Activated CD4-positive, alpha-beta memory T cell treated with anti-CD3 and anti-CD28 coated beads, Interleukin-2, amount 10 ng/mL, durations not matched to agents 7 days and 5 days (primary cell): Measurements from ENCODE around the gene CDH5. TPM values are rescaled to one million over a fixed set of nuclear protein-coding genes. Genes with fewer than 3 reads are reported as not detected.

Experiments used
- CTCF ChIA-PET: fragments of 350-600 bp; sonication (Branson Sonifier 250); formaldehyde crosslinking; loops from one replicate; lab custom pipeline; 2021; ENCODE audit warnings: antibody characterized with exemption, inconsistent platforms; lab: Charles Lee
- POLR2A ChIA-PET: fragments of 350-600 bp; sonication (Branson Sonifier 250); formaldehyde crosslinking; loops from one replicate; lab custom pipeline; 2021; ENCODE audit warnings: antibody characterized with exemption; lab: Charles Lee
- DNase-seq: peaks from one replicate; pipeline ENCODE4 v3.0.0-alpha.2; 2020
- H3K27ac Mint-ChIP-seq: one replicate; pipeline ENCODE4 v1.8.0; 2021; ENCODE audit warnings: mild to moderate bottlenecking, mixed read lengths
- H3K27me3 Mint-ChIP-seq: one replicate; pipeline ENCODE4 v1.8.0; 2021; ENCODE audit warnings: mixed read lengths
- H3K36me3 Mint-ChIP-seq: one replicate; pipeline ENCODE4 v1.8.0; 2021; ENCODE audit warnings: low read depth, mixed read lengths
- H3K4me1 Mint-ChIP-seq: one replicate; pipeline ENCODE4 v1.8.0; 2021; ENCODE audit warnings: mixed read lengths
- H3K4me3 Mint-ChIP-seq: one replicate; pipeline ENCODE4 v1.8.0; 2021; ENCODE audit warnings: mild to moderate bottlenecking, mixed read lengths
- H3K9me3 Mint-ChIP-seq: one replicate; pipeline ENCODE4 v1.8.0; 2021; ENCODE audit warnings: mixed read lengths
- total RNA-seq, 2 experiments: library from RNA; stranded (reverse); gene quantifications; one replicate each; pipeline ENCODE4 v1.2.3, GENCODE V29; 2021

Gene CDH5
- total RNA-seq, 2 experiments from 2014 or later, result not detected

DNA sequence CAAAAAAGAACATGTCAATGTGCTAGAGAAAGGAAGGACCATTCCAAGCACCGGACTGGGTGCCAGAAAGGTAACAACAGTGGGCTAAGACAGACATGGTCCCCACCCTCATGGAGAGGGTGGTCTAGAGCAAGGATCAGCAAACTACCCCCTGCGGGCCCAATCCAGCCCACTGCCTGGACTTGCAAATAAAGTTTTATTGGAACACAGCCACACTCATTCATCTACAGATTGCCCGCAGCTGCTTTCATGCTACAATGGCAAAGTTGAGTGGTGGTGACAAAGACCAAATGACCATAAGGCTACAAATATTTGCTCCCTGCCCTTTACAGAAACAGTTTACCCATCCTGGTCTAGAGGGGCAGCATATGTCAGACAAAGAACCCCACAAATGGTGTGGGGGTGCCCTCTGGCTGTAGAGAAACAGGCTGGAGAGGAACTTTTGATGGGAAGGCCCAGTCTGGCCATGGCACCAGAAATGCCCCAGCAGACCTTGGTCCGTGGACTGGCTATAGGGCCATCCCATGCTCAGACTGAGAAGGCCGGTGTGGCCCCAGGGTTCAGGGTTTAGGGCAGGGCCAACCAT, 15.2 kb downstream of the CDH5 start:
- peaks cover 9% of the 10 kb centered on the region for H3K9me3 Mint-ChIP-seq
- no peaks in the 10 kb centered on the region for H3K4me1 Mint-ChIP-seq
- ChIA-PET POLR2A (no interaction called here), CTCF (no interaction called here)
- no peak overlapping the region for H3K4me3 Mint-ChIP-seq
- no peaks in the 10 kb centered on the region for H3K36me3 Mint-ChIP-seq
- H3K27me3 Mint-ChIP-seq, result peaks cover 3% of the 10 kb centered on the region
- no peak for DNase-seq
- no peak overlapping the region for H3K27ac Mint-ChIP-seq

DNA sequence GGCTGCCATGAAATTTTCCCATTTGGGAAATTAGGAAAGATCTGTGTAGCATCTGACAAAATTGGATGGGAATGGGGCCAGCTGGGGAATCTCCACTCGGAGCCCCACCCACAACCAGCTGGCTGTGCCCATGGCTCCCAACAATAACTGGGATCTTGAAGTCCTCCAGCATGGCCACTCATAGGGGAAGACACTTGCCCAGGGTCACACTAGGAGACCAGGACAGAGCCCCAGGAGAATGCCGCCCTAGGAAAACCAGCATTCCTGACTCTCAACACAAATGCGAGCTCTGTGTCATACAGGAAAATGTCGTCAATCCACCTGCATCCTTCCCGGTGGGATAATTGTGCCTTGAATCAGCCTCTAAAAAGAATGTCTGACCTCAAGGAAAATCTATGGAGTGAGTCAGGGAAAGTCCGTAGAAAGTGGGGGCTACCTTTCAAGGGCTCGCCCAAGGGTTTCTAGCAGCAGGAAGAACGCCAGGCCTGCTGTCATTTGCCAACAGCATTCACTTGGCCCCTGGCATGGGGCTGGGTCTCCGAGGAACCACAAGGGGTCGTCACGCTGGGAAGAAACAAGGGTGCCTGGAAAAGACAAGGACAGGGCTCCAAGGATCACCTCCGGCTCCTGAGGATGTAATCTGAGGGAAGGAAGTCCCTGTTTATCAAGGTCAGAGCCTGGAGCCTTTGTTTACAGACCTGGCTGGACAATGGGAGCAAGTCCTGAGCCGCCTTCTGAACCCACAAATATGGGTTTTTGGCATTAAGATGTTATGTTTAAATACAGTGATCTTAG, 15.9 kb downstream of the CDH5 start:
- peaks cover 3% of the 10 kb centered on the region for H3K27me3 Mint-ChIP-seq

DNA sequence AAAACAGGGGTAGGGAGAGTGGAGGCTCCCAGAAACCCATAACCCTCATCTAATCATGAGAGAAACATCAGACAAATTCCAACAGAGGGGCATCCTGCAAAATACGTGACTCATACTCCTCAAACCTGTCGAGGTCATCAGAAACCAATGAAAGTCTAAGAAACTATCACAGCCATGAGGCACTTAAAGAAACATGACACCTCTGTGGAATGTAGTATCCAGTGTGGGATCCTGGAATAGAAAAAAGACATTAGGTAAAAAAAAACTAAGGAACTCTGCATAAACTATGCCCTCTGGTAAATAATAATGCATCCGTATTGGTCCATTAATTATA, 16.4 kb downstream of the CDH5 start:
- no peak overlapping the region for H3K27ac Mint-ChIP-seq
- H3K9me3 Mint-ChIP-seq, result peaks cover 9% of the 10 kb centered on the region
- DNase-seq, result no peak
- ChIA-PET POLR2A (no interaction called here), CTCF (no interaction called here)
- H3K4me1 Mint-ChIP-seq, result no peaks in the 10 kb centered on the region
- H3K27me3 Mint-ChIP-seq, result peaks cover 3% of the 10 kb centered on the region
- no peak overlapping the region for H3K4me3 Mint-ChIP-seq
- no peaks in the 10 kb centered on the region for H3K36me3 Mint-ChIP-seq

More for the DNA sequence above, 15.9 kb downstream of the CDH5 start:
- Mint-ChIP-seq H3K4me3 (no peak overlapping the region), H3K36me3 (no peaks in the 10 kb centered on the region), H3K27ac (no peak overlapping the region), H3K4me1 (no peaks in the 10 kb centered on the region), H3K9me3 (peaks cover 9% of the 10 kb centered on the region)
- ChIA-PET POLR2A (no interaction called here), CTCF (no interaction called here)
- DNase-seq, result no peak

DNA sequence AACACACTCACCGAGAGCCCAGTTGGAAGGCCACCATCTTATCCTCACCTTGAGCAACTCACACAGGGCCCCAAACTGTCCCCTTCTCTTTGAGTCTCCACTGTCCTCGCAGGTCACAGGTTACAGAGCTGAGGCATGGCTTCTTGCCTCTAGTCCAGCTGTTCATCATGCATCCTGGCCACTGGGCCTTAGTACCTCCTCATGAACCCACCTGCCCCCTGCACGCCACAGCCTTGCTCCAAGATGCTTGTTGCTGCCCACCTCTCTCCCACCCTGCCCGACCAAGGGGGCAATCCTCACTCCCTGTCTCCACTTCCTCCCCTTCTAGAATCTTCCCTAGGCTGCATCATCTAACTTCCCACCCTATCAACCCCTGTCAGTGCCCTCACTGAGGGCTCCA, 17.1 kb downstream of the CDH5 start:
- CTCF ChIA-PET, result no interaction called here
- H3K27ac Mint-ChIP-seq, result no peak overlapping the region
- POLR2A ChIA-PET, result no interaction called here

DNA sequence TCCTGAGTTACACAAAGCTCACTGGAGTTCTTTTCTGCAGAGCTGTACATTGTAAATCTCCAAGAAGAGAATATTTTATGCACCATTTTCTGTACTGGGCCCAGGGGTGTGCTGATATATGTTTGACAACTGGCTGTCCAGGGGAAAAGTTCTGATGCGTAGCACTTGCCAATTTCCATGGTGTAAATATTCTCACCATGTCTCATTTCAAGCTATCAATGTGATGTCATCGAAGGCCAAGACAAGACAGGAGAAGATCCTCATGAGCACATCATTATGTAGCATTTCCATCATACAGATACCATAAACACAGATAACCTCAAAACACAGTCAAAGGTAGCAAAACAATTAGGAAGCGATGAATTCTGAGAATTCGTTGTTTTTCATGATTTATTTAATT, 18.9 kb downstream of the CDH5 start:
- ChIA-PET CTCF (interaction anchor here (1.4 kb wide), 1 partner anchor 41 kb away, joined by 3 read pairs; no protein-coding TSS in a partner anchor), POLR2A (no interaction called here)
- H3K4me1 Mint-ChIP-seq, result no peaks in the 10 kb centered on the region
- no peak for DNase-seq
- H3K27ac Mint-ChIP-seq, result no peak overlapping the region
- H3K36me3 Mint-ChIP-seq, result no peaks in the 10 kb centered on the region
- H3K4me3 Mint-ChIP-seq, result no peak overlapping the region
- H3K27me3 Mint-ChIP-seq, result peaks cover 3% of the 10 kb centered on the region
- peaks cover 3% of the 10 kb centered on the region for H3K9me3 Mint-ChIP-seq

More for the DNA sequence above, 17.1 kb downstream of the CDH5 start:
- no peak overlapping the region for H3K4me3 Mint-ChIP-seq
- peaks cover 3% of the 10 kb centered on the region for H3K27me3 Mint-ChIP-seq
- H3K9me3 Mint-ChIP-seq, result peaks cover 9% of the 10 kb centered on the region
- no peaks in the 10 kb centered on the region for H3K36me3 Mint-ChIP-seq
- no peaks in the 10 kb centered on the region for H3K4me1 Mint-ChIP-seq
- no peak for DNase-seq

DNA sequence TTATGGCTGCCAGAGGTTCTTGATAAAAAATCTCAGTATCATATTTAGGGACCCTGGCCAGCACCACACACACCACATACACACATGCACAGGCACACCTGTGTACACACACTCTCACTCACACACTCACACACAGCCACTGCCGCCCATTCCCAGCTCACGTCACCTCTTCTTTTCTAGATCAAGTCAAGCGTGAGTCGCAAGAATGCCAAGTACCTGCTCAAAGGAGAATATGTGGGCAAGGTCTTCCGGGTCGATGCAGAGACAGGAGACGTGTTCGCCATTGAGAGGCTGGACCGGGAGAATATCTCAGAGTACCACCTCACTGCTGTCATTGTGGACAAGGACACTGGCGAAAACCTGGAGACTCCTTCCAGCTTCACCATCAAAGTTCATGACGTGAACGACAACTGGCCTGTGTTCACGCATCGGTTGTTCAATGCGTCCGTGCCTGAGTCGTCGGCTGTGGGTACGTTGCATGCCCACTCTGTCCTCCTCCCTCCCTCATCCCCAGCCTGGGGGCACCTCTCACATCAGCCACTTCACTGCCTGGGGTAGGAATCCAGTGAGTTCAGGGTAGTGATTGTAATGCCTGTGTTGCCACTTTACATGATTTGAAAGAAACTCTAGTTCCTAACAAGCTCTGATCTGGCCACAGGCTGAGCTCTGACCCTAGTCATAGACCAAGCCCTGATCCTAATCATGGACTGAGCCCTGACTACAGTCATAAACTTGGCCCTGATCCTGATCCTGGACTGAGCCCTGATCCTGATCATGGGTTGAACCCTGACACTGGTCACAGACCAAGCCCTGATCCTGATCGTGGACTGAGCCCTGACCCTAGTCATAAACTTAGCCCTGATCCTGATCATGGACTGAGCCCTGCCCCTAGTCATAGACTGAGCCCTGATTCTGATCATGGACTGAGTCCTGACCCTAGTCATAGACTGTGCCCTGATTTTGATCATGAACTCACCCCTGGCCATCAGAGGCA, 20.4 kb downstream of the CDH5 start:
- Mint-ChIP-seq H3K36me3 (no peaks in the 10 kb centered on the region), H3K4me1 (no peaks in the 10 kb centered on the region), H3K9me3 (no peaks in the 10 kb centered on the region), H3K27ac (no peak overlapping the region), H3K4me3 (no peak overlapping the region), H3K27me3 (peaks cover 3% of the 10 kb centered on the region)
- ChIA-PET CTCF (no interaction called here), POLR2A (no interaction called here)
- no peak for DNase-seq

DNA sequence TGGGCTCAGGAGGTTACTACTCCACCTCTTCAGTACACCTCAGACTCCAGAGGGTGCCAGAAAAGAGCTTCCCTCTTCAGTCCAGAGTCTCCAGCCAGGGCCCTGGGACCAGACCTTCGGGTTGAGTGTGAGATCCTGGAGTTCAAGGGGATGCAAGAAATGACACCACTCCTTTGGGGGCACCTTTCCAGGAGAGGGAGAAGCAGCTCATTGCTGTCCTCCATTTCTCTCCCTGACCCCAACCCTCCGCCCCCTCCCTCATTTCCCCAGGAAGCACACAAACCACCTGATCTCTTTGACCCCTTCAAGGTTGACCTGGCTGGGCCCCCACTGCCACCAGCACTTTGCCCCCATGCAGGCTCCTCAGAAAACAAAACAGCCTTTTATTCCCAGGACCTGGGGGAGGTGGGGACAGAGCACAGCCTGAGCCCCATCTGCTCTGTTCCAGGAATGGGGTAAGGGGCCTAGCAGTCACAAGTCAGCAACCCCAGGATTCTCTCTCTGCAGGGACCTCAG, 21.4 kb downstream of the CDH5 start:
- no peaks in the 10 kb centered on the region for H3K9me3 Mint-ChIP-seq
- H3K36me3 Mint-ChIP-seq, result no peaks in the 10 kb centered on the region
- no peaks in the 10 kb centered on the region for H3K4me1 Mint-ChIP-seq
- DNase-seq, result no peak
- peaks cover 3% of the 10 kb centered on the region for H3K27me3 Mint-ChIP-seq
- H3K27ac Mint-ChIP-seq, result no peak overlapping the region
- ChIA-PET CTCF (no interaction called here), POLR2A (no interaction called here)
- no peak overlapping the region for H3K4me3 Mint-ChIP-seq

DNA sequence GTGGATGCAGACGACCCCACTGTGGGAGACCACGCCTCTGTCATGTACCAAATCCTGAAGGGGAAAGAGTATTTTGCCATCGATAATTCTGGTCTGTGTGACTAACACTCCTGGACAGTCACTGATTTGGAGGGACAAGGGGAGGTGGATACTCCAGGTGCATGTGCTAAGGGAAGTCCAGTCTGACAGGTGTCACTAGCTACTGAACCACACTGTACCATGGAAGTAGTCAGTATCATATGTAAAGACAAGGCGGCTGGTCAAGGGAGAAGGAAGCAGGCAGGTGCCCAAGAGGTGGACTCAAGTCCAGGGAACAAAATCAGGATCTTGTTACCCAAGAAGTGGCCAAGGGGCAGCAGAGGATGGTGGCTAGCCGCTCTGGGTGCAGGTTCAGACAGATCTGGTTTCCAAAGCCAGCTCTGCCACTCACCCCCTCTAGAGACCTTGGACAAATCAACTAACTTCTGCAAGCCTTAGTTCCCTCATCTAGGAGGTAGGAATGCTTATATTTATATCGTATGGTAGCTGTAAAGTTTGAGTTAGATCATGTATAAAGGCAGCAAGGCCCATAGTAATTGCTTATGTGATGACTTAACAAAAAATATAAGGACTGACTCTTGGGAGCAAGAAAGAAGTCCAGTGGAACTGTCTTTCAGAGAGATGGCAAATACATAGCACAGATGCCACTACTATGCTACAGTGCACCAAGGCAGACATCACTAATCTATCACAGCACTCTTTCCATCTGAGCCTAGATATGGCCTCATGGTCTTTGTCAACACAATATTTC, 22.1 kb downstream of the CDH5 start:
- Mint-ChIP-seq H3K27me3 (peaks cover 3% of the 10 kb centered on the region), H3K9me3 (no peaks in the 10 kb centered on the region), H3K27ac (no peak overlapping the region), H3K36me3 (no peaks in the 10 kb centered on the region), H3K4me3 (no peak overlapping the region), H3K4me1 (no peaks in the 10 kb centered on the region)
- ChIA-PET CTCF (no interaction called here), POLR2A (no interaction called here)
- no peak for DNase-seq

DNA sequence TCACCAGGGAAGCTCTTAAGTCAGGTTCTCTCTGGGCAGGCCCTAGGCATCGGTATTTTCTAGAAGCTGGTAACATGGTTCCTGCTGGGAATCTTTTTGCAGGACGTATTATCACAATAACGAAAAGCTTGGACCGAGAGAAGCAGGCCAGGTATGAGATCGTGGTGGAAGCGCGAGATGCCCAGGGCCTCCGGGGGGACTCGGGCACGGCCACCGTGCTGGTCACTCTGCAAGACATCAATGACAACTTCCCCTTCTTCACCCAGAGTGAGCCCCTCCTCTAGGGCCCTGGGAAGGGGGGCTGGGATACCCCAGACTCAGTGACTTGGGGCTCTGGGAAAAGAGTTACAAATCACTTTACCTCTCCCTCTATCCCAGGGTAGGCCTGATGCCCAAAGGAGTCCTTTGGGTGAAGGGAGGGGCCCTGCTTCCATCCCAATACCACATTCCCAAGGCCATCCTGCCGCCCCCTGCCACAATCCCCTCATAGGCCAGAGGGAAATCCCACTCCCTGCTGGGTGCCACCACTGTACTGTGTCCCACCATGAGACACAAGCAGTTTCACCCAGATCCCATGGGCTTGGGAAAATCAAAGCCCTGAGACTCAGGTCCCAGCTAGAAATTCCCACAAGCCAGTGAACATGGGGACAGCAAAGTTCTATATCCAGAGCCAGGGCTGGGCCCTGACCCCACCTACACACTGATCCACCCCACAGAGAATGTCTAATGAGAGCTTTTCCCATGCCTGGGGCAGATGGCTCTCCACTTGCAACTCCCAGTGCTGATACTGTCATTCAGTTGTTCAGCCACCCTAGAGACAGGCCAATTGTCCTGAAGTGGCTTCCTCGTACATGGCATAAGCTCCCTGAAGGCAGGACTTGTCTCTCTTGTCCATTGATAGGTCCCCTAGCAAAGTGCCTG, 23.0 kb downstream of the CDH5 start:
- Mint-ChIP-seq H3K27ac (no peak overlapping the region), H3K4me1 (no peaks in the 10 kb centered on the region), H3K36me3 (no peaks in the 10 kb centered on the region), H3K9me3 (no peaks in the 10 kb centered on the region), H3K4me3 (no peak overlapping the region), H3K27me3 (no peaks in the 10 kb centered on the region)
- DNase-seq, result no peak
- CTCF ChIA-PET, result interaction anchor here (1.2 kb wide), 1 partner anchor 16 kb away, joined by 4 read pairs; no protein-coding TSS in a partner anchor
- POLR2A ChIA-PET, result no interaction called here

DNA sequence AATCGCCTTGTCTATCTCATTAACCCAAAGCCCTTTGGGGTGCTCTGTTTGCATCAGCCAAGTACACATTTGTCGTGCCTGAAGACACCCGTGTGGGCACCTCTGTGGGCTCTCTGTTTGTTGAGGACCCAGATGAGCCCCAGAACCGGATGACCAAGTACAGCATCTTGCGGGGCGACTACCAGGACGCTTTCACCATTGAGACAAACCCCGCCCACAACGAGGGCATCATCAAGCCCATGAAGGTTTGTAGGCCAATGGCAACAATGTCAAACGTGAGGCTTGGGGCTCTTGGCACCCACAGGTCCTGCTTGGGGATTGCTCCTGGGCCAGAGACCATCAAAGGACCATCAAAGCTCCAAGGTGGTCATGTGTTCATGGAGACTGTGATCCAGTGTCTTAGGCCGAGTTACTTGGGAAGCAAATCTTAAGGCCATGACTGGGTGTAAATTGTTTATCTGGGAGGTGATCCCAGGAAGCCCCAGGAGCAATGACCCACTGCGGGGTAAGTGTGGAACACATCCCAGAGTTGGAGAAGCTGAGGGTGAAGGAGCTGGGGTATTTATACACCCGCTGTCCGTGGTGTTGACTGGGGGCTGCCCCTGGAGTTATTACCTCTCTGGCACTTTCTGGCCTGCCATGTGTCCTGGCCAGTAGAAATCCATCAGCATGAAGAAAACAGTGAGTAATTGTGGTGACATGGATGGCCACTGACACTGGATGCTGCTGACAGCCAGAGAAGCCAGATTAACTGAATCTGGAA, 24.0 kb downstream of the CDH5 start:
- no peaks in the 10 kb centered on the region for H3K4me1 Mint-ChIP-seq
- H3K27me3 Mint-ChIP-seq, result peaks cover 3% of the 10 kb centered on the region
- ChIA-PET POLR2A (no interaction called here), CTCF (interaction anchor here (0.6 to 1.2 kb wide), 2 partner anchors 15 to 1324 kb away, joined by 4 read pairs; no protein-coding TSS in a partner anchor)
- no peak overlapping the region for H3K27ac Mint-ChIP-seq
- no peaks in the 10 kb centered on the region for H3K36me3 Mint-ChIP-seq
- no peak overlapping the region for H3K4me3 Mint-ChIP-seq
- DNase-seq, result no peak
- no peaks in the 10 kb centered on the region for H3K9me3 Mint-ChIP-seq
